Measurements from ENCODE around the gene HAL.
A peak's percentile ranks its signal among the peaks of the same experiment; 100 is the strongest.

HAL gene

GRCh38 chr12:95996034-95996658 lies at the start of gene HAL:
TSS of gene HAL (minus strand) at chr12:95996344. CDS start at chr12:95995910, 434 bp downstream.
- FAIRE-seq (no peak), DNase-seq (ENCODE audit: insufficient read length, low spot score) (no peak)

- FAIRE-seq (no peak), DNase-seq (ENCODE audit: insufficient read length, low spot score) (no peak)
Observed at GRCh38 chr12:96045566-96045965, 49.4 kb upstream of the HAL start.

GRCh38 chr12:96044943-96045290 lies 48.8 kb upstream of the HAL start:
- no peak for FAIRE-seq

GRCh38 chr12:96044017-96044942 lies 48.1 kb upstream of the HAL start:
- DNase-seq (ENCODE audit: insufficient read length, low spot score) (no peak), FAIRE-seq (no peak)

More at GRCh38 chr12:96044943-96045290, 48.8 kb upstream of the HAL start:
- DNase-seq (ENCODE audit: insufficient read length, low spot score): no peak

- DNase-seq (ENCODE audit: insufficient read length, low spot score): no peak
- FAIRE-seq: no peak
Observed at GRCh38 chr12:96041181-96041580, 45.0 kb upstream of the HAL start.

GRCh38 chr12:96040305-96041133 lies 44.4 kb upstream of the HAL start:
- no peak for FAIRE-seq
- DNase-seq (ENCODE audit: insufficient read length, low spot score): no peak

GRCh38 chr12:96039516-96039915 lies 43.4 kb upstream of the HAL start:
- no peak for FAIRE-seq
- no peak for DNase-seq (ENCODE audit: insufficient read length, low spot score)

- no peak for DNase-seq (ENCODE audit: insufficient read length, low spot score)
- peak; percentile 21 for FAIRE-seq
Observed at GRCh38 chr12:96036765-96037455, 40.8 kb upstream of the HAL start.

- DNase-seq (ENCODE audit: insufficient read length, low spot score) (peak; percentile 77), FAIRE-seq (peak; percentile 94)
Observed at GRCh38 chr12:96035283-96036236, 39.4 kb upstream of the HAL start, which contains the start of gene LTA4H. TSS of gene LTA4H (minus strand) at chr12:96035587. CDS start at chr12:96035519, 68 bp downstream.

- DNase-seq (ENCODE audit: insufficient read length, low spot score) (no peak), FAIRE-seq (no peak)
Observed at GRCh38 chr12:96034621-96035282, 38.6 kb upstream of the HAL start.

GRCh38 chr12:96033549-96034389 lies 37.6 kb upstream of the HAL start:
- FAIRE-seq: no peak
- no peak for DNase-seq (ENCODE audit: insufficient read length, low spot score)

GRCh38 chr12:96029826-96030225 lies 33.7 kb upstream of the HAL start:
- no peak for FAIRE-seq
- no peak for DNase-seq (ENCODE audit: insufficient read length, low spot score)

GRCh38 chr12:96028538-96028937 lies 32.4 kb upstream of the HAL start:
- FAIRE-seq: no peak

GRCh38 chr12:96026331-96026730 lies 30.2 kb upstream of the HAL start:
- DNase-seq (ENCODE audit: insufficient read length, low spot score) (no peak), FAIRE-seq (no peak)

More at GRCh38 chr12:96028538-96028937, 32.4 kb upstream of the HAL start:
- no peak for DNase-seq (ENCODE audit: insufficient read length, low spot score)

- no peak for FAIRE-seq
- no peak for DNase-seq (ENCODE audit: insufficient read length, low spot score)
Observed at GRCh38 chr12:96025518-96025917, 29.4 kb upstream of the HAL start.

- DNase-seq (ENCODE audit: insufficient read length, low spot score): no peak
- peak; percentile 26 for FAIRE-seq
Observed at GRCh38 chr12:96020314-96021003, 24.3 kb upstream of the HAL start.

GRCh38 chr12:96015672-96016071 lies 19.5 kb upstream of the HAL start:
- no peak for FAIRE-seq
- no peak for DNase-seq (ENCODE audit: insufficient read length, low spot score)

Measured in GM19239 (cell line).